Activated CD8-positive, alpha-beta memory T cell treated with anti-CD3 and anti-CD28 coated beads for 1 hour (primary cell): Measurements from ENCODE around the gene HIRA.
"Not testable (repeated sequence)": the region's sequence is repeated elsewhere in the genome, so short reads cannot be mapped to it uniquely, and the experiment has no call there.

Source experiments
- DNase-seq, 2 donors: peaks; one replicate each; pipeline ENCODE4 v3.0.0-alpha.2; 2020; ENCODE audit warnings: low read depth in 1 of 2; ENCODE audit errors: extremely low read depth in 1 of 2

Gene HIRA

GRCh38 chr22:19331474-19331873 is 100.1 kb downstream of the HIRA start:
- no peak for DNase-seq

GRCh38 chr22:19330865-19331418 is 100.6 kb downstream of the HIRA start:
- DNase-seq = no peak

GRCh38 chr22:19330205-19330604 is 101.3 kb downstream of the HIRA start:
- not testable (repeated sequence) for DNase-seq

GRCh38 chr22:19329454-19329853 is 102.1 kb downstream of the HIRA start:
- no peak for DNase-seq

- no peak for DNase-seq
Observed at GRCh38 chr22:19325296-19325948, 106.1 kb downstream of the HIRA start.

GRCh38 chr22:19323420-19323819 is 108.1 kb downstream of the HIRA start:
- not testable (repeated sequence) for DNase-seq

GRCh38 chr22:19321757-19322156 is 109.8 kb downstream of the HIRA start:
- no peak for DNase-seq

- not testable (repeated sequence) for DNase-seq
Observed at GRCh38 chr22:19320136-19320535, 111.4 kb downstream of the HIRA start.

- no peak for DNase-seq
Observed at GRCh38 chr22:19319281-19319680, 112.3 kb downstream of the HIRA start.

- no peak for DNase-seq
Observed at GRCh38 chr22:19317865-19318264, 113.7 kb downstream of the HIRA start.

GRCh38 chr22:19307872-19308271 is 123.7 kb downstream of the HIRA start:
- DNase-seq = no peak

- not testable (repeated sequence) for DNase-seq
Observed at GRCh38 chr22:19306535-19306934, 125.0 kb downstream of the HIRA start.

- no peak for DNase-seq
Observed at GRCh38 chr22:19304547-19304946, 127.0 kb downstream of the HIRA start.

GRCh38 chr22:19303785-19304184 is 127.7 kb downstream of the HIRA start:
- no peak for DNase-seq

GRCh38 chr22:19295733-19296132 is 135.8 kb downstream of the HIRA start:
- no peak for DNase-seq

GRCh38 chr22:19292458-19293230 is 138.9 kb downstream of the HIRA start:
- DNase-seq = no peak

GRCh38 chr22:19291580-19292457 is 139.7 kb downstream of the HIRA start, which contains the start of gene CLTCL1:
Gene CLTCL1 (minus strand): TSS chr22:19291719. CDS start chr22:19291641, 78 bp downstream.
- DNase-seq = peak; percentile 41 to 65

- DNase-seq = no peak
Observed at GRCh38 chr22:19291218-19291579, 140.3 kb downstream of the HIRA start.

GRCh38 chr22:19290400-19291217 is 140.9 kb downstream of the HIRA start:
- DNase-seq = no peak

- no peak for DNase-seq
Observed at GRCh38 chr22:19289475-19290161, 141.9 kb downstream of the HIRA start.
